K562 (cell line): ENCODE measurements around the gene MGAT4B. TPM values are rescaled to one million over a fixed set of nuclear protein-coding genes. Genes with fewer than 3 reads are reported as not detected.

Experiments
- C11orf30 ChIP-seq: fragments of 450-650 bp; IDR thresholded peaks from 2 replicates; pipeline ENCODE4 v1.6.1; 2016; ENCODE audit warnings: low read depth, mild to moderate bottlenecking
- CHD7 ChIP-seq: fragments of 200-600 bp; sonication (generic); IDR thresholded peaks from one replicate; pipeline ENCODE4 v1.6.1; 2012; ENCODE audit warnings: mild to moderate bottlenecking, low read depth, low read length, inconsistent platforms
- HDGF ChIP-seq: fragments of 450-650 bp; IDR thresholded peaks from 2 replicates; pipeline ENCODE4 v1.6.1; 2016
- HOMEZ ChIP-seq: fragments of 250-450 bp; sonication (Bioruptor Pico); IDR thresholded peaks from 2 replicates; pipeline ENCODE4 v1.4.0; 2020; ENCODE audit warnings: mild to moderate bottlenecking, moderate library complexity
- HOXB6 ChIP-seq: fragments of 250-450 bp; sonication (Bioruptor Pico); IDR thresholded peaks from 2 replicates; pipeline ENCODE4 v1.5.1; 2022; ENCODE audit warnings: mild to moderate bottlenecking, borderline replicate concordance
- KLF16 ChIP-seq: IDR thresholded peaks from 2 replicates; pipeline ENCODE4 v1.6.1; 2016; ENCODE audit warnings: antibody characterized with exemption
- NR0B1 ChIP-seq: fragments of 450-650 bp; IDR thresholded peaks from one replicate; pipeline ENCODE4 v1.6.1; 2018; ENCODE audit warnings: mild to moderate bottlenecking, moderate library complexity; ENCODE audit not compliant: partially characterized antibody
- ZBTB17 ChIP-seq: fragments of 450-650 bp; formaldehyde crosslinking; IDR thresholded peaks from 2 replicates; pipeline ENCODE4 v1.4.0; 2020; ENCODE audit warnings: mild to moderate bottlenecking
- ZBTB34 ChIP-seq: fragments of 250-450 bp; sonication (Bioruptor Pico); IDR thresholded peaks from 2 replicates; pipeline ENCODE4 v1.8.0; 2021; ENCODE audit warnings: mild to moderate bottlenecking, moderate library complexity
- polyA plus RNA-seq, 8 experiments: library from polyadenylated mRNA; depleted of rRNA in 4 of 8; stranded (reverse) in 5 of 8; unstranded in 3 of 8; fragments of >200 nt; fragmentation: Nextera tagmentation in 2 of 8; fragmentation: Illumina TruSeq in 1 of 8; extraction: Ambion mirVana in 2 of 8; extraction: Trizol in 1 of 8; gene quantifications; 2 replicates each; pipeline versions ENCODE4 v1.2.1 to v1.2.3, GENCODE V29; 2011 to 2014; ENCODE audit warnings: inconsistent platforms in 1 of 8, missing spikeins in 1 of 8
- total RNA-seq, 7 experiments: library from RNA; depleted of rRNA in 6 of 7; stranded (reverse); fragments of >200 nt in 6 of 7; fragmentation: Illumina TruSeq in 2 of 7; extraction: Trizol in 2 of 7; gene quantifications; 2 replicates each; pipeline versions ENCODE4 v1.2.1 to v1.2.3, GENCODE V29; 2011 to 2021; ENCODE audit warnings: low replicate concordance in 1 of 7

MGAT4B gene
- total and polyA plus RNA-seq, 9 of the 15 experiments (the other 6 are each of a cell fraction or from before 2014, with no cell fraction given): 0.34 to 133 (median 75.4) TPM

GRCh38 chr5:179766021-179766725 is 40.5 kb downstream of the MGAT4B start (continued):
- no peak for TF ChIP-seq CHD7
- TF ChIP-seq C11orf30: peak; percentile 86
- TF ChIP-seq KLF16: 0 out of 2 replicates have a peak, but pooled peaks have one; percentile 17
- TF ChIP-seq HOXB6: no peak
- no peak for TF ChIP-seq ZBTB34 (CRISPR knock-in tag)
- TF ChIP-seq ZBTB17 (CRISPR knock-in tag): no peak
- TF ChIP-seq NR0B1: no peak
- no peak for TF ChIP-seq HDGF
- no peak for TF ChIP-seq HOMEZ (CRISPR knock-in tag)
